ENCODE measurements around the gene ADTRP.

GRCh38 chr6:11711984-11712711, 66.5 kb downstream of the ADTRP start:
- TF ChIP-seq POLR2A (IDR thresholded peaks at IDR 0.05; ENCODE audit: insufficient read depth in 1 of 2, low read depth in 2 of 2, low read length in 2 of 2) (no peak), TBP (CRISPR knock-in tag; IDR thresholded peaks at IDR 0.05) (no peak), UBTF (CRISPR knock-in tag; IDR thresholded peaks at IDR 0.05) (no peak), ONECUT2 (CRISPR knock-in tag; IDR thresholded peaks at IDR 0.05) (no peak), ZKSCAN1 (IDR thresholded peaks at IDR 0.05; ENCODE audit: low read length) (no peak), TFE3 (CRISPR knock-in tag; IDR thresholded peaks at IDR 0.05) (no peak), RAD21 (CRISPR knock-in tag; IDR thresholded peaks at IDR 0.05) (no peak), HIVEP1 (CRISPR knock-in tag; IDR thresholded peaks at IDR 0.05) (no peak), ZNF513 (CRISPR knock-in tag; conservative IDR thresholded peaks at IDR 0.05) (no peak), ZBTB33 (CRISPR knock-in tag; IDR thresholded peaks at IDR 0.05) (no peak), SRF (IDR thresholded peaks at IDR 0.05; ENCODE audit: low read depth, low read length) (no peak)
- TF ChIP-seq, protein P1, sequence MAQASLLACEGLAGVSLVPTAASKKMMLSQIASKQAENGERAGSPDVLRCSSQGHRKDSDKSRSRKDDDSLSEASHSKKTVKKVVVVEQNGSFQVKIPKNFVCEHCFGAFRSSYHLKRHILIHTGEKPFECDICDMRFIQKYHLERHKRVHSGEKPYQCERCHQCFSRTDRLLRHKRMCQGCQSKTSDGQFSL (CRISPR knock-in tag; IDR thresholded peaks at IDR 0.05), result no peak

Measured in HepG2 (cell line).